H9 (cell line): ENCODE results near the gene PLEK. TPM values are rescaled to one million over a fixed set of nuclear protein-coding genes. Genes with fewer than 3 reads are reported as not detected.

Experiments
- DNase-seq: peaks from one replicate; pipeline ENCODE4 v3.0.0-alpha.2; 2017
- H2AFZ ChIP-seq: one replicate; pipeline ENCODE4 v1.6.1; 2013; ENCODE audit warnings: mild to moderate bottlenecking, low read length, control low read depth, moderate library complexity
- H2AK5ac ChIP-seq: 2 replicates; pipeline ENCODE4 v1.6.1; 2013; ENCODE audit warnings: low read length, control low read depth, mixed read lengths; ENCODE audit not compliant: insufficient read length
- H2BK120ac ChIP-seq: one replicate; pipeline ENCODE4 v1.6.1; 2013; ENCODE audit warnings: low read depth, mild to moderate bottlenecking, low read length, control low read depth, inconsistent platforms; ENCODE audit not compliant: poor library complexity, severe bottlenecking
- H2BK12ac ChIP-seq: 2 replicates; pipeline ENCODE4 v1.6.1; 2013; ENCODE audit warnings: low read length, control low read depth, mixed read lengths, low read depth; ENCODE audit not compliant: insufficient read length
- H2BK15ac ChIP-seq: 2 replicates; pipeline ENCODE4 v1.6.1; 2013; ENCODE audit warnings: low read depth, low read length, control low read depth
- H2BK20ac ChIP-seq: one replicate; pipeline ENCODE4 v1.6.1; 2013; ENCODE audit warnings: low read depth, mild to moderate bottlenecking, low read length, control low read depth, inconsistent platforms; ENCODE audit not compliant: poor library complexity, severe bottlenecking
- H2BK5ac ChIP-seq: 2 replicates; pipeline ENCODE4 v1.6.1; 2013; ENCODE audit warnings: low read length, control low read depth, mixed read lengths; ENCODE audit not compliant: insufficient read length
- H3K14ac ChIP-seq: 2 replicates; pipeline ENCODE4 v1.6.1; 2013; ENCODE audit warnings: low read length, control low read depth; ENCODE audit not compliant: insufficient read depth
- H3K18ac ChIP-seq: 2 replicates; pipeline ENCODE4 v1.6.1; 2013; ENCODE audit warnings: low read depth, mild to moderate bottlenecking, mixed read lengths, low read length, control low read depth; ENCODE audit not compliant: insufficient read length
- H3K23ac ChIP-seq: 2 replicates; pipeline ENCODE4 v1.6.1; 2013; ENCODE audit warnings: low read length, control low read depth, mixed read lengths, low read depth; ENCODE audit not compliant: insufficient read length
- H3K23me2 ChIP-seq: 2 replicates; pipeline ENCODE4 v1.6.1; 2013; ENCODE audit warnings: low read depth, mild to moderate bottlenecking, mixed read lengths, low read length, control low read depth; ENCODE audit not compliant: insufficient read length, poor library complexity, severe bottlenecking
- H3K27ac ChIP-seq: 2 replicates; pipeline ENCODE4 v1.5.1; 2013; ENCODE audit warnings: low read length, control low read depth, mixed read lengths, low read depth; ENCODE audit not compliant: insufficient read length
- H3K27me3 ChIP-seq: 2 replicates; pipeline ENCODE4 v1.6.1; 2013; ENCODE audit warnings: low read length, control low read depth, inconsistent platforms; ENCODE audit not compliant: insufficient read depth
- H3K4ac ChIP-seq: 2 replicates; pipeline ENCODE4 v1.6.1; 2013; ENCODE audit warnings: low read depth, mild to moderate bottlenecking, control low read depth, inconsistent platforms, low read length, moderate library complexity
- H3K4me1 ChIP-seq: 2 replicates; pipeline ENCODE4 v1.6.1; 2013; ENCODE audit warnings: low read length, control low read depth, inconsistent platforms; ENCODE audit not compliant: insufficient read depth
- H3K4me2 ChIP-seq: 2 replicates; pipeline ENCODE4 v1.6.1; 2013; ENCODE audit warnings: low read length, control low read depth, mixed read lengths; ENCODE audit not compliant: insufficient read length, insufficient read depth
- H3K56ac ChIP-seq: 2 replicates; pipeline ENCODE4 v1.6.1; 2013; ENCODE audit warnings: low read depth, mild to moderate bottlenecking, mixed read lengths, low read length, control low read depth; ENCODE audit not compliant: insufficient read length
- H3K79me1 ChIP-seq: 2 replicates; pipeline ENCODE4 v1.6.1; 2013; ENCODE audit warnings: low read depth, mild to moderate bottlenecking, moderate library complexity, low read length, control low read depth, inconsistent platforms; ENCODE audit not compliant: insufficient read depth, poor library complexity, severe bottlenecking
- H3K79me2 ChIP-seq: 2 replicates; pipeline ENCODE4 v1.6.1; 2013; ENCODE audit warnings: low read length, control low read depth, inconsistent platforms; ENCODE audit not compliant: insufficient read depth
- H3K9ac ChIP-seq: 2 replicates; pipeline ENCODE4 v1.6.1; 2013; ENCODE audit warnings: low read length, control low read depth, mixed read lengths; ENCODE audit not compliant: insufficient read length; ENCODE audit errors: extremely low read depth
- H3K9me3 ChIP-seq: one replicate; pipeline ENCODE4 v1.6.1; 2013; ENCODE audit warnings: low read depth, low read length, inconsistent platforms; ENCODE audit not compliant: control insufficient read depth
- H3T11ph ChIP-seq: one replicate; pipeline ENCODE4 v1.6.1; 2013; ENCODE audit warnings: mild to moderate bottlenecking, low read length, control low read depth, inconsistent platforms
- H4K20me1 ChIP-seq: one replicate; pipeline ENCODE4 v1.6.1; 2013; ENCODE audit not compliant: control insufficient read depth, insufficient read length, insufficient read depth
- H4K5ac ChIP-seq: 2 replicates; pipeline ENCODE4 v1.6.1; 2013; ENCODE audit warnings: low read depth, mild to moderate bottlenecking, mixed read lengths, low read length, control low read depth; ENCODE audit not compliant: insufficient read length
- H4K8ac ChIP-seq: replicated peaks from 2 replicates; pipeline ENCODE4 v1.6.1; 2013; ENCODE audit warnings: low read length, control low read depth, mixed read lengths, low read depth; ENCODE audit not compliant: insufficient read length
- H4K91ac ChIP-seq: 2 replicates; pipeline ENCODE4 v1.6.1; 2013; ENCODE audit warnings: low read depth, mild to moderate bottlenecking, moderate library complexity, mixed read lengths, low read length, control low read depth; ENCODE audit not compliant: insufficient read length
- H3K27ac Mint-ChIP-seq, 3 experiments: 2 replicates in 2 of 3; 3 replicates in 1 of 3; pipeline ENCODE4 v1.8.0; 2020 to 2021; ENCODE audit warnings: mixed read lengths in 3 of 3, mild to moderate bottlenecking in 1 of 3, moderate library complexity in 1 of 3
- H3K27me3 Mint-ChIP-seq: 2 replicates; pipeline ENCODE4 v1.8.0; 2021; ENCODE audit warnings: low read depth, mild to moderate bottlenecking, moderate library complexity, mixed read lengths
- H3K36me3 Mint-ChIP-seq, 3 experiments: 2 replicates in 2 of 3; 3 replicates in 1 of 3; pipeline ENCODE4 v1.8.0; 2020 to 2021; ENCODE audit warnings: low read depth in 3 of 3, mixed read lengths in 3 of 3; ENCODE audit not compliant: insufficient read depth in 1 of 3
- H3K4me1 Mint-ChIP-seq, 2 experiments: 2 replicates each; pipeline ENCODE4 v1.8.0; 2020; ENCODE audit warnings: mixed read lengths in 2 of 2
- H3K4me3 Mint-ChIP-seq, 2 experiments: 2 replicates in 1 of 2; 3 replicates in 1 of 2; pipeline ENCODE4 v1.8.0; 2020 to 2021; ENCODE audit warnings: mild to moderate bottlenecking in 2 of 2, mixed read lengths in 2 of 2, moderate library complexity in 1 of 2
- H3K9me3 Mint-ChIP-seq, 2 experiments: 2 replicates in 1 of 2; 3 replicates in 1 of 2; pipeline ENCODE4 v1.8.0; 2020; ENCODE audit warnings: mild to moderate bottlenecking in 2 of 2, mixed read lengths in 2 of 2, moderate library complexity in 1 of 2
- CTCF ChIP-seq: fragments of 200-600 bp; sonication (generic); conservative IDR thresholded peaks from 3 replicates; pipeline ENCODE4 v1.8.0; 2021; ENCODE audit warnings: antibody characterized with exemption, mild to moderate bottlenecking
- WGBS: extraction: QIAGEN DNeasy Blood & Tissue Kit; methylation state at CpG from one replicate; pipeline ENCODE4 v1.1.7; 2013; ENCODE audit warnings: missing lambda C conversion rate, low lambda C conversion rate, mixed read lengths; ENCODE audit not compliant: insufficient read length; ENCODE audit errors: extremely low coverage; 5-methylcytosine and 5-hydroxymethylcytosine counted together
- total RNA-seq: library from RNA; stranded (reverse); gene quantifications from 2 replicates; pipeline ENCODE4 v1.2.1, GENCODE V29; 2021

Gene PLEK
- total RNA-seq, 1 experiment from 2014 or later, result not detected

DNA sequence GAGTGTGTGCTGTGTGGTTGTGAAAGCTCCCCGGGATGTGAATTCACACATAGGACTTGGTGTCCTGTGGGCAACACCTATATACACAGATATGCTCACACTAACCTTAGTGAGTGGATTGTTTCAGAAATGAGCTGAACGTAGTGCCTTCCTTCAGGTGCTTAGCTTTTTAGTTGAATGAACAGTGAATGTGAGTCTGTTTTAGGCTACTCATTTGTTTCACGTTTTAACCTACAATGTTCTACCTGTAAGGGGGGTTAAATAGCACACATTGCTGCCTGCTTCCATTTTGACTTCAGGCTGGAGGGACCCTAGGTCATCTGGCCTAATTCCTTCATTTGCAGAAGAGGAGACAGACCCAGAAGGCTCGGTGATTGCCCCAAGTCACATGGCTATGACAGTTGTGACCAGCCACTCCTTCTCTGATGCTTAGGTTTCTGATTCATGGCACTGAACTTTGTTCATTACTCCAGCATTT, 1.0 kb downstream of the PLEK start:
- Histone ChIP-seq H3K79me2 (no peaks in the 10 kb centered on the region), H3K4me1 (no peaks in the 10 kb centered on the region), H4K8ac (no peak overlapping the region), H3K4ac (no peak overlapping the region), H3K4me2 (no peak overlapping the region), H4K91ac (no peak overlapping the region), H2BK20ac (no peak overlapping the region), H3K27ac (no peak overlapping the region), H3K23me2 (no peaks in the 10 kb centered on the region), H3T11ph (no peak overlapping the region), H2BK120ac (no peak overlapping the region), H2BK12ac (no peak overlapping the region), H4K20me1 (no peaks in the 10 kb centered on the region), H3K9ac (no peak overlapping the region), H2BK15ac (no peak overlapping the region), H3K56ac (no peak overlapping the region), H3K23ac (no peak overlapping the region), H2AK5ac (no peak overlapping the region), H3K9me3 (no peaks in the 10 kb centered on the region), H3K14ac (no peak overlapping the region), H2AFZ (no peak overlapping the region), H3K27me3 (no peaks in the 10 kb centered on the region), H2BK5ac (no peak overlapping the region), H3K79me1 (no peaks in the 10 kb centered on the region), H3K18ac (no peak overlapping the region), H4K5ac (no peak overlapping the region)
- H3K4me3 Mint-ChIP-seq, result no peak overlapping the region
- TF ChIP-seq CTCF, result no peak
- H3K36me3 Mint-ChIP-seq, result peaks cover 0 to 2% (median 0%) of the 10 kb centered on the region in 3 experiments; a peak in 1 of 7 replicates
- WGBS, result no CpG with 5 or more reads among the region's 4 CpGs
- H3K9me3 Mint-ChIP-seq, result peaks cover 0 to 3% of the 10 kb centered on the region in 2 experiments; a peak in 2 of 5 replicates
- H3K4me1 Mint-ChIP-seq, result peaks cover 2 to 5% of the 10 kb centered on the region in 2 experiments; a peak in 1 of 4 replicates
- H3K27me3 Mint-ChIP-seq, result peaks cover 15% of the 10 kb centered on the region
- H3K27ac Mint-ChIP-seq, result no peak overlapping the region
- no peak for DNase-seq
